ENCODE measurements around the gene ZNF768.
A peak's percentile ranks its signal among the peaks of the same experiment; 100 is the strongest.
"Not testable (repeated sequence)": the region's sequence is repeated elsewhere in the genome, so short reads cannot be mapped to it uniquely, and the experiment has no call there.

ZNF768 gene

GRCh38 chr16:30532285-30533145 lies 6.1 kb upstream of the ZNF768 start:
- no peak for DNase-seq

GRCh38 chr16:30530163-30531037 lies 4.0 kb upstream of the ZNF768 start:
- no peak for DNase-seq

GRCh38 chr16:30528799-30529457 lies 2.6 kb upstream of the ZNF768 start:
- DNase-seq: no peak

GRCh38 chr16:30527635-30528178 lies 1.3 kb upstream of the ZNF768 start:
- no peak for DNase-seq

- peak; percentile 94 to 99 (median 99) for DNase-seq
Measured at GRCh38 chr16:30526823-30527634, 663 bp upstream of the ZNF768 start.

- DNase-seq: peak in 1 of 3 experiments; percentile 24
Measured at GRCh38 chr16:30525844-30526136, 576 bp downstream of the ZNF768 start.

GRCh38 chr16:30524575-30525568 lies 1.5 kb downstream of the ZNF768 start:
- no peak for DNase-seq

- no peak for DNase-seq
Measured at GRCh38 chr16:30523768-30524574, 2.4 kb downstream of the ZNF768 start.

- DNase-seq: not testable (repeated sequence)
Measured at GRCh38 chr16:30522702-30523463, 3.5 kb downstream of the ZNF768 start.

- DNase-seq: no peak
Measured at GRCh38 chr16:30521873-30522641, 4.3 kb downstream of the ZNF768 start.

- DNase-seq: no peak
Measured at GRCh38 chr16:30521476-30521872, 4.9 kb downstream of the ZNF768 start.

- no peak for DNase-seq
Measured at GRCh38 chr16:30519120-30520049, 7.0 kb downstream of the ZNF768 start.

- DNase-seq: no peak
Measured at GRCh38 chr16:30518552-30518951, 7.8 kb downstream of the ZNF768 start.

GRCh38 chr16:30515275-30515674 lies 11.1 kb downstream of the ZNF768 start:
- DNase-seq: no peak

- no peak for DNase-seq
Measured at GRCh38 chr16:30511509-30511908, 14.9 kb downstream of the ZNF768 start.

GRCh38 chr16:30510376-30510938 lies 15.9 kb downstream of the ZNF768 start:
- no peak for DNase-seq
